ENCODE data around the gene RAB6A.

DNA sequence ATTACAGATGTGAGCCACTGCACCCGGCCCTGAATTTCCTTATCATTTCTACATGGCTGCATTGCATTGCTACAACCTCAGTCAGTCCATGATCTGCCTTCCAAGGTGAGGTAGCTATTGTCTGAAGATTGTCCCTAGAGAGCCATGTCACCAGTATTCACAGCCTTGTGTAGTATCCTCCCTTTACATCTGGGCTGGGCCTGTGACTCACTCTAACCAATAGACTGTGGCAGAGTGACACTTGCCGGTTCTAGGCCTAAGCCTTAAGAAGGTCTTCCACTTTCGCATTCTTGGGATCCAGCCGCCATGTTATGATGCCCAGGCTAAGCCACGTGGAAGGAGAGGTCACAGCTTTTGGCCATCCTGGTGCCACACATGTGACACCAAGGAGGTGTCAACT lies 124.6 kb downstream of the RAB6A start:
- TF ChIP-seq RFX5 (IDR thresholded peaks at IDR 0.05) = no peak
- TF ChIP-seq BCL3 (IDR thresholded peaks at IDR 0.05) = no peak
- TF ChIP-seq ESRRA (IDR thresholded peaks at IDR 0.05; ENCODE audit: borderline replicate concordance, low read length) = no peak
